Activated T-cell treated with anti-CD3 and anti-CD28 coated beads, Interleukin-2, amount 50 U/mL, for 48 hours (primary cell): ENCODE data around the gene DUSP6.

ENCODE experiments used
- DNase-seq, 2 experiments: peaks; one replicate each; pipeline ENCODE4 v3.0.0-alpha.2; 2020

Gene DUSP6

DNA sequence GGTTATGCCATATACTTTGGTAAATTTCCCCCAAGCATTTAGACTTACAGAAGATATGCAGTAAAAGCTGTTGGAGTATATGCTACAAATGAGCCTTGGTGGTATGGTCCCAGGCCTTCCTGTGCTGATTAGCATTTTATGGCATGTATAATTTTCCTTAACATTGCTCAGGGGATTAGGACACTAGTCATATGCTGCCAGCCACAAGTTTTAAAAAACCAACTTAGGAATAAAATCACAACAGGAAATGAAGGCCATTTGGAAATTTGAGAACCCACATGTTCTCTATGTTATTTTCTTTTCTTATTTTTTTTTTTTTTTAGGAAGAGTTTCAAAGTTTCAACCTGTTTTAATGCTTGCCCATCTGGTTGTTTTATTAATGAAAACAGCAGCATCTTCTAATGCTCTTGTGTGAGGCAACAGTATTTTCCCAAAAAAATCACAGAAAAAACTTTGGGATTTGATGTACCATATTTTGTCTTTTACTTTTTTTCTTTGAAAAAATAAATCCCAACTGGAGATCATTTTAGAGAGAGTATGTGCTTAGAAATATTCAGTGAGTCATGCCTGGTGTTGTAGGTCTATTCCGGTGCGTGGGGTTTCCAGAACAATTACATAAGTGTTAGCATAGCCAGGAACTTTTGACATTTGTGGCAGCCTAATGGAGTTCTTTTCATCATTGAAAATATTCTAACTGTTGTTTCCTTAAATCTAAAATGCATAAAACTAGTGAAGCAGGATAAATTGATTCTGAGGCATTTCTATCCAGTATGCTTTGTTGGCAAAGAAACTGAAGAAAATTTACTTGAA lies 21.7 kb upstream of the DUSP6 start:
- DNase-seq: no peak

DNA sequence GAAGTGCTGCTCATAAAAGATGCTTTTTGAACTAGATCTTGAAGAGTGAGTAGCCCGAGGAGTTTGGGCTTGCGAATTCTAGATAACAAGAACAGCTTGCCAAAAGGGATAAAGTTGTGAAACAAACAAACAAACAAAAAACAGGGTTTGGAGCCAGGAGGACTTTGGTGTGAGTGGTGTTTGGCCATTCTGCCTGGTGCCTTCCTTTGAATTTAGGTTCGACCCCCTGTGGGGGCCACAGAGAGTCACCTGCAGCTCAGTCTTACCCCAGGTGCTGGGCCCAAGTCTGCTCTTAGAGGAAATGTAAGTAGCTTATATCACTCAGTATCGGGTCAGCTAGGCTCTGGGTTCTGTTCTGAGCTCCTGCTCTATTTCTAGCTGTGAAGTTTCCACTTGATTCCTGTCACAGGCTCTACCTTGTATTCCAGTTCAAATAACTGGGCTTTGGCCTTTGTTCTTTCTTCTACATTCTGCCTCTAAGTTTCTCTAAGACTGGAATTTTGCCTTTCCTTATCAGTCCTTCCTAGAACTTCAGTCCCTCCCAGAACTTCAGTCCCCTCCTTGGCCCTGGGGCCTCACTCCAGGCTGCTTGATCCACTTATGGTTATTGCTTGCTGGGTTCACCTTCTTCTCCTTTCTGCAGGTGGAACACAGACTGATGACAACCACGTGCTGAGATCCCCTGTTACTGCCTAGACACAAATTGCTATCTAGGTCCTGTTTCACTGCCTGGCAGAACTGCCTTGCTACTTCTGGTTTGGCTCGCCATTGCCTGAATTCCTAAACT lies 20.5 kb upstream of the DUSP6 start:
- DNase-seq: no peak

DNA sequence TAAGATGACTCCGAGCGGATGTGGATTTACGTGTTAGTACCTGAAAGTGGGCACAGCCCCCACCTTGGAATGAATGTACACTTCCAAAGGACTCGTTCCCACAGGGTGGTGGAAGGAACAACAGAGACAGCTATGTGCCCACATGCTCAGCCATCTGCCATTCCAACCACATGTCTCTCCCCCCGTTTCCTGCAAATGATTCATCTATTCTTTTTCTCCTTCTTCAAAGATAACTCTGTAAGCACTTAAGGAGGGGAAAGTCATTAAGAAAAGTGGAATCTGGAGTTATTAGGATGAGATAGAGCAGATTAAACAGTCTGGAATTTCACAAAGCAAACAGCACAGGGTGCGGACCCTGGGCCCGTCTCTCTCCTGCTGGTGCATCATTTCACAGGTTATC lies 18.5 kb upstream of the DUSP6 start:
- no peak for DNase-seq

DNA sequence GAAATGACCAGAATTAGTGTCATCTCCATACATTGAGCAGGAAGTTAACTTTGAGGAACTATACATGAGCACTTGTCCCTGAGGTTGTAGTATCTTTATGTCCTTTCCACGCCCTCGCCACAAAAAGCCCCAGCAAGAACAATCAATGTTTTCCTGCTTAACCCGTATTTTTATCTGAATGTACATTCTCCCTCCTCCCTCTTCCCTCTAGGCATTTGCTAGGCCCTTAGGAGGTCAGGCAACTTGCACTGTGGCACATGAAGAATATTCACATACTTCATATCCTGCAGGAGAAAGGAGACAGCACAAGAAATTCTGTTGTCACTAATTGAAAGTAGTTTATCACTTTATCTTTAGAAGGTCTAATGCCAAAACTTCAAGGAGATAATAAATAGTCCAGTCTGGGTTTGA lies 18.1 kb upstream of the DUSP6 start:
- DNase-seq: no peak

DNA sequence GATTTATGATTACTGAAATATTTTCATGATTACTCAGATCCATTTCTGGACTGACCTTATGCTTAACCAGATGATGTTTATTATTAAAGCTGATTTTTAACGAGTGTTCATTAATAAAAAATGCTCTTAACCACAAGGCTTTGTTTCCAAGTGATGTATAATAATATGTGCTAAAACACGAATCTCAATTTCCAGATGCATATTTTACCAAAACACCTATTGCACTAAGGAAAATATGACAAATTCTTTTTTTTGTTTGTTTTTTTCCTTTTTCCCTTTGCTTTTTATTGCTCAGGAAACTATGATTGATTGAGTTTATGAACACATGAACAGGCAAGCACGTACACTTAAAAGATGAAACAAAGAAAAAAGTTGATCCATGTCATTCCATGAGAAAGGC lies 16.9 kb upstream of the DUSP6 start:
- no peak for DNase-seq

DNA sequence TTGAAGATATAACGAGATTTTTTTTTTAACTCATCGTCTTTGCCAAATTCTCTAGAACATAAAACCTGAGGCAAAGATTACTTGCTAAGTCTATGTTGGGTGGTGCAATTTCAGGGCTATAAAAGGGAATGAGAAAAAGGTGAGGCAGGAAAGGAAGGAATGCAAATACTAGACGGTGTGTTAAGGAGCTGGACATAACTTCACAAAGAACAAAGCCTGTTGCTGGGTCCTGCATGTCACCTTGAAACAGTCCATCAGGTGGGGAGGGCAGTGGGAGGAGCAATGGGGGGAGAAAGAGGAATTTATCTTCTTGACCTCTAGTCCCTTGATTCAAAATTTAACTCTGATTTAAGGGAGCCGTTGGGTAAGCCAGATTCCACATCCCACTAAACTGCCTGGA lies 16.1 kb upstream of the DUSP6 start:
- no peak for DNase-seq

DNA sequence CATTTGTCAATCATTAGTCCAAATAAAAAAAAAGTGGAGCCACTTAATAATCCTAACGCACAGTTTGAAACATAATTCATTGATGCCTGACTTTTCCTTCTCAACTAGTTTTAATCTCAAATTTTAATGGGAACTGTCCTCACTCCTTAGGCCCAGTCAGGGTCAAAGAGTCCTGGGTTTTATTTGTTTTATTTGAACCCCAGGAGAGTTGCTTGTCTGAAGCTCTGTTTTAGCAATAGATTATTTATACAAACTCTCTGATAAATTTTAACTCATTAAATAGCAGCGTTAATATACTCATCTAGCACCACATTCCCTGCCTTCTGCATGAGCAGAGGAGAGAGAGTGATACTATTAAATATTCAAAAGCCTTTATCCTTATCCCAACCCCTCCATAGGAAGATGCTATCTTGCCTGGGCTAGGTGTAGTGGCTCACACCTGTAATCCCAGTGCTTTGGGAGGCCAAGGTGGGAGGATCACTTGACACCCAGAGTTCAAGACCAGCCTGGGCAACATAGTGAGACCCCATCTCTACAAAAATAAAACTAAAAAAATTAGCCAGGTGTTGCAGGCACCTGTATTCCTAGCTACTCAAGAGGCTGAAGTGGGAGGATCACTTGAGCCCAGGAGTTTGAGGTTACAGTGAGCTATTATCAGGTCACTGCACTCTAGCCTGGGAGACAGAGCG lies 14.5 kb upstream of the DUSP6 start:
- no peak for DNase-seq

DNA sequence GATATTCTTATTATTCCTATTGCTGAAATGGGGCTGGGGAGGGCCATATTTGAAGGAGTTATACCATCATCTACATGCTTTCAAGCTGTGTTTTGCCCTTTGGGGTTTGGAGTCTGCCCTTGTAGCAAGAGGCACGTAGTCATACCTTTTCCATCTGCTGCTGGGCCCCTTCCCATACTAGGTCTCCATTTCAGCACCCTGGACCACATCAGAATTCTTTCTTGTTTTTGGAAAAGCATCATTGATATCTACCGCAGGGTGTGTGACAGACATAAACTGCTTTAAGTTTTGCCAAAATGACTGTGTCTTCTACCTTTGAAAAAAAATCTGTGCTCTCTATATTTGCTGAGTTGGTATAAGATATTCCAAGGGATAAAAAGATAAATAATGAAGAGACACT lies 12.3 kb upstream of the DUSP6 start:
- DNase-seq: no peak

DNA sequence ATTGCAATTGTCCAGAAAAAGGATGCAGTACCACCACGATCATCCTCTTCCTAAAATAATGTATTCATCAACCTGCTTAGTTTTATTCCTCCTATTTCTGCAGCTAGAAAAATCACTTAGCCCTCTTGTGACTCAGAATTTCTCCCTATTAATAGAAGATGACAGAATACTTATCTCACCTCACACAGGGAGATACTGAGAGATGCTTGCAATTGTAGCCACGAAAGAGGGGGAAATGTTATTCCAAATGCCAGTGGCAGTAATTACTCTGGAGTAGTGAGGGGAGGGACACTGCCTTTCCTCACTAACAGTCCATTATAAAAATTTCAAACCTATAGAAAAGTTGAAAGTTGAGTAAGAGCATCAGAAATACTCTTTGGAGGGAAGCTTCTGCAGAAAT lies 11.8 kb upstream of the DUSP6 start:
- no peak for DNase-seq

DNA sequence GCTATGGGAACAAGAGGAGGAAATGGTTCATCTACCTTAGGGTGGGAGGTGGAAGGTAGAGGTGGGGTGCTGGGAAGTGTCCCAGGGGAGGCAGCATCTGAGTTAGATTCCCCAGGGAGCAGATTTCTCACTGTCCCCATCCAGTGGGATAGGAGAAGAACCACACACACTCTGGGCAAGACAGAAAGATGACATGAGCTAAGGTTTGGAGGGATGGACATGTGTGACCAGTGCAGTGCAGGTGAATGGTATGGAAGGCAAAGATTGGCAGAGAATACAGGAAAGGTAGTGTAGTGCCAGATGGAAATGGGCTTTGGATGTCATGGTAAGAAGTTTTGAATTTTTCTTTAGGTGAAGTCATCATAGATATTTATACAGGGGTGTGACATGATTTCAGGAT lies 11.3 kb upstream of the DUSP6 start:
- no peak for DNase-seq

DNA sequence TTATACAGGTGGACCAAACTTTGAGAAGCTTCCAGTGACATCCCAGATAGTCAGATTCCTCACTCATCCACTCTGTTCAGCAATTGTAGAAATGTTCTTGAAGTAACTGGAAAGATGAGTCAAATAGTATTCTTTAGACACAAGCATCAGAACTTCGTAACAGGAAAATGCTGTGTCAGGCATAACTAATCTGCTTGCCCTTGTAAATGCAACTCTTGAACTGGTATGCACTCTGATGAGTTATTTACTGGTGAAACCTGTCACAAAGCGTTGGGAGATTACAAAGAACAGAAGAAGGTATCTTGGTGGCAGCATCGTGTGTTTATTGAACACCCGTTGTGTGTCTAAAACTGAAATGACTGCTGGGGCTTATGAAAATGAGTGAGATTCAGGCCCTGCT lies 10.8 kb upstream of the DUSP6 start:
- no peak for DNase-seq

DNA sequence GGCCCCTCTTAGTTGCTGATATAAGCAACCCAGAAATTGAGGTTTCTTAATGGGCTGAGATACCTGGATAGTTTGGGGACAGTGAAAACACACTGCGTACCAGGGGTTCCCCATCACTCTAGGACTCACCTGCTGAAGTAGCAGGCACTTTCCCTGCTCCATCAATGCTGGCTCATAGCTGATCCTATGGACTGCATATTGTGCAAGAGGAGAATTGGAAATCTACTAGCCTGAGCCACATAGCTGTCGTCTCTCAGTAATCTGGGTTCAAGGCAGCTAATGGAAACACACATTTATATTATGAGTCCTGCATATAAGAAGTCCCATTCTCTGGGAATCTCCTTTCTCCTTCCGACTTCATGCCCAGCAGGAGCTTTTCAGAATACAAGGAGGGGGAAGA lies 7.3 kb upstream of the DUSP6 start:
- no peak for DNase-seq

DNA sequence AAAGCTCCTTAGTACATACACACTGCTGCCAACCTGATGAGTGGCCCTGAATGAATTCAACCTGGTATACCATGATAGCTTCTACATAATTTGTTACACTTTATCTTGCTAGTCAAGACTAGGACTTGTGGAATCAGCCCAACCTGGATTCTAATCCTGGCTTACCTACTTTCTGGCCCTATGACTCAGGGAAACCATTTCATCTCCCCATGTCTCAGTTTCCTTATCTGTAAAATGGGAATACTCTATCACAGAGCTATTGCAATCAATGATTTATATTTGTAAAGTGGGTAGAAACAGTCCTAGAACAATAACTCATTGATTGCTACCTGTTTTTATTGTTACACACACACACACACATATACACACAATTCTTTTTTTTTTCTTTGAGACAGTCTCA lies 6.5 kb upstream of the DUSP6 start:
- DNase-seq: no peak

DNA sequence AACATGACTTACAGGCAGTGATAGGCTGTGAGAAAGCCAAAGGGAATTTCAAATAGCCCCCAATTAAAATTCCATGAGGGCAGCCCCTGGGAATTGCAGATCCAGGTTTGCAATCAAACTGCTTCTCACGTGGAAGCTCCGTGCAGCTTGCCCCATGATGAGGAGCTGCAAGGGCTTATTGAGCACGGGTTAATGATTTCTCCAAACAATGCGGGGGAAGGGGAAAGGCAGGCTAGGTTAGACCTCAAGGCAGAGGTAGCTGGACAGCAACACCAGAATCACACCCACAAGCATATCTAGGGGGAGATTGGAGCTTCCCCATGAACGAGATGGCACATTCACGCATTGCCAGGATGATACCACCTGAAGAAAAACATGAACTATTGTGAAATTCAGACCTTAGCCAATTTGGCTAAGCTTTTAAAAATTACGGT lies 5.0 kb upstream of the DUSP6 start:
- no peak for DNase-seq

DNA sequence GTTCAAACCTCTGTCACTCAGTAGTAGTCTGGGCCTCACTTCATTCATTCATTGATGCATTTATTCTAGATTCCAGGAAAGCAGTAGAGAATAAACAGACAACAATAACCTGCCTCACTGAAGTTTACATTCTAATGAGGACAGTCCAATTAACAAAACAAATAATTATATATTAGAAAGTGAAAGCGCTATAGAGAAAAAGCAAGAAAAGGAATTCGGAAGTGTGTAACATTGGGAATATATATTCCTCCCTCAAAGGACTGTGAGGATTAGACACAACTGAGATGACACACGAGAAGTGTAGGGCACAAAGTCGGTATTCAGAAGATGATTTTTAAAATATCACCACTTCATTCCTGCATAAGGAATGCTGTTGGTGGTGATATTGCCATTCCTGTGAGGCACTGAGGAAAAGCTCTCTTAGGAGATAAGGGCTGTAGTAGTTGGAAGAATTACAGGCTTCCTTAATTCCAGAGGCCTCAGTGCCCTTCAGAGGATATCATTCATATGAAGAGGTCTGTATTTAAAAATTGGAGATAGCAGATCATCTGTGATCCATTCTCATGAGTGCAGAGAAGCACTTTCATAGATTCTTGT lies 3.9 kb upstream of the DUSP6 start:
- no peak for DNase-seq

DNA sequence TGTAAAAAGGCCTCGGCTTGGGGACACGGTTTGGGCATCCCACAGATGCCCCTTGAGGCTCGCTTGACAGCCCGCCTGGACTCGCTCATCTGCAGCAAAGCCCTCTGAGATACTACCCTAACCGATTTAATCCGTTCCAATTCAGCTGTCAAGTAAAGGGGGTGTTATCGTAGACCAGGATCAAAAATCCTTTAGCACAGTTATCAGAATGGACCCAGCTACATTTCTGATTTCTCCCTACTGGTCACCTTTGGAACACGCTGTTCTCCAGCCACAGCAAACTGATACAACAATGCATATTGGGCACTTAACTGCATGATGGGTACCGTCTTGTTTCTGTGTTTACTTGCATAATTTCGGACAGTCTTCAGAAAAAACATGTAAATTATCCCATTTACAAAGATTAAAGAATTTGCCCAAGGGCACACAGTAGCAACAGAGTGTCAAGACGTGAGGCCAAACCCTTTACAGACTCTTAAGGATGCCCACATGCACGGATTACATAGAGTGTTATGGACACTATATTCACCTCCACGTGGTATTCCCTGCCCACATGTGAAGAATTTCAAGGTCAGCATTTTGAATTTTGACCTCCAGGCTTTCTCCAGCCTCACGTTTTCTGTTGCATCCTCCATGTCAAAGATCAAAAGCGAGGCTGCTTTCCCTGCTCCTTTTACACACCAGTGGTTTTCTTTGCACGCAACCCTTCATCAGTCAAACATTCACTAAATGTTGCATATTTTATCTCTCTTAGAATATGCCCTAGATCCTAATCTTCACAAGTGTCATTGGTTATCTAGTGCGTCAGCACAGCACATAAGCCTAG lies 3.2 kb upstream of the DUSP6 start:
- no peak for DNase-seq

DNA sequence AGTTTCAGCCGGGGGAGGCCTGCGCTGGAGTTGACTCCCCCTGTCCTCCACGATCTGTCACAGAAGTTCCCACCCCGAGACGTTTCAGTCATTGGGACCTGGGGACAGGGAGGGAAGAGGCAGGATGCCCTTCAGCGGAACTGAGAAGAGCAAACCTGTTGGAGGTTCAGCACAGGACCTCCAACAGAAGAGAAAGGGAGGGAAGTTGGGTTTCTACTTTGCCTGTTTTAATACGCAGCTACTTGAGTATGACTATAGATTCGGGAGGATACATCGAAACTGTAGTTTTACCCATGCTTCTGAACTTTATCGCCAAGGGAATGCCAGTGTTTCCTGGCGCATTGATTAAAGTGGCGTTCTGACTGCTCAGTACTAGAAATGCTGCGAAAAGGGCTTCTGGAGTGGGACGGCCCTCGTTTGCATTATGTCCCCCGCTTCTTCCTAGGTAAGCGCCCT lies 2.3 kb upstream of the DUSP6 start:
- no peak for DNase-seq

DNA sequence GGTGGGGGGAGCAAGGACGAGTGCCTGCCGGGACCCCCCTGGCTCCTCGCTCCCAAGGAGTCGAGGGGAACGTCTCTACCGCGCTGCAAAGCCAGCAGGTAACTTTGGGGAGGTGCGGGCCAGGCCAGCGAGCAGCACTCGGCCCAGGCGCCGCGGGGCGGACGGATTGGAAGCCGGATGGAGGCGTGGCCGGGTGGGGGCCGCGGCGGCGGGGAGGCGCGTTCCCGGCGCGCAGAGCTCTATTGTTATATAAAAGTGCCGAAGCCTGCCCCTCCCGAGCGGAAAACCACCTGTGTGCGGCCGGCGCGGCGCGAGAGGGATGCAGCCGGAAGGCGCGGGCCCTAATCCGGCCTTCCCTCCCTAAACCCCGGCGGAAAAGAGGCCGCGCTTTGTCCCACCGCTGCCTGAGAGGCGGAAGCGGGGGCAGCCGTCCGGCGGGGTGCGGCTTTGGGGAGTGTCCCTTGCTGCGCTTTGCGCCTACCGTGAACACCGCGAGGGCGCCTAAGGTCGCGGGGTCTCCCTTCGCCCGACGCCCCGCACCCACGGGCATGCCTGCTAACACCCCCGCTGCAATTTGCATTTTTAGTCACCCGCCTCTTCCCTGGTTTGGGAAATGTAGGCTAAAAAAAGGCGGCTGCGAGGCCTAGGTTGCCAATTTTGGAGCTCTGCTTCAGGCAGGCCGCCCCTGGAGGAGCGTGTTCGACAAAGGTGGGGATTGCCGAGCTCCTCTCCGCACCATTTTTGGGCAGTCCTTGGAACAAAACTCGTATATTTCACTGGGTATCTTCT lies 1.7 kb upstream of the DUSP6 start:
- peak; percentile 84 to 88 for DNase-seq

DNA sequence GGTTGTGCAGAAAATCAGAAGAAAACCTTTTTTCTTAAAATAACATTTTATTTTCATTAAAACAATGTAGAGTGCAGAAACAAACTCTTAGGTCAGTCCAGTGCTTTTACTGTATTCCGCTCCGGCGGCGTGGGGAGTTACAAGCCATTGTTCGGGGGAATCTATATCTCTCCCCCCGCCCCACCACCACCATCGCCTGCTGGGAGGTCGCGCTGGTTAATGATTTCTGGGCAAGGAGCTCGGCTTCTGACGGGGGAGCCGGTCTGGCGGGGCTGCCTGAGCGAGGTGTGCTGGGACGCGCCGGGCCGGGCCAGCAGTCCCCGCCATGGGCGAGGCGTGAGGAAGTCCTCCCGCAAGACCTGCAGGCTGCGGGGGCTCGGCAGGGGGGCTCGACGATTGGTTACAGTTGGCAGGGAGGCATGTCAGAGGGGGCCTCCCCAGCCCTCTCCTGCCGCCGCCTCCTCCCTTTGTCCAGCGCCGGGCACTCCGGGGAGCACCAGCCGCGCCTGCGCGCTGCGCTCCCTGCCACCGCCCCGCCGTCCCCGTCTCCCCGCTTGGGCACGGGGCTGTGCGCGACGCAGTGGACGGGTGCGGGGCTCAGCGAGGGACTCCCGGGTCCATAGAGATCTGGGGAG lies 1.0 kb upstream of the DUSP6 start:
- DNase-seq: peak; percentile 75 to 81

DNA sequence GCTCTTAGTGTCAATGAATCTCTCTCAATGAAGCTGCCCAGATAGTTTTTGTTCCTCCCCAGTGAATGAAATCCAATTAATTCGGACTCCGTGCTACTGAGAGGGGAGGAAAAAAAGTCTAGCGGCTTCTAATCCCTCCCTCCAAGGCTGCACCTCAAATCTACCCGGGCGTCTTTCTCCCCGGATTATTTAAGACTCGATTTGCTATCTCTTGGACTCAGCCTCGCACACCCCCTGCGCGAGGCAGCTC lies 134 bp downstream of the DUSP6 start:
- no peak for DNase-seq

DNA sequence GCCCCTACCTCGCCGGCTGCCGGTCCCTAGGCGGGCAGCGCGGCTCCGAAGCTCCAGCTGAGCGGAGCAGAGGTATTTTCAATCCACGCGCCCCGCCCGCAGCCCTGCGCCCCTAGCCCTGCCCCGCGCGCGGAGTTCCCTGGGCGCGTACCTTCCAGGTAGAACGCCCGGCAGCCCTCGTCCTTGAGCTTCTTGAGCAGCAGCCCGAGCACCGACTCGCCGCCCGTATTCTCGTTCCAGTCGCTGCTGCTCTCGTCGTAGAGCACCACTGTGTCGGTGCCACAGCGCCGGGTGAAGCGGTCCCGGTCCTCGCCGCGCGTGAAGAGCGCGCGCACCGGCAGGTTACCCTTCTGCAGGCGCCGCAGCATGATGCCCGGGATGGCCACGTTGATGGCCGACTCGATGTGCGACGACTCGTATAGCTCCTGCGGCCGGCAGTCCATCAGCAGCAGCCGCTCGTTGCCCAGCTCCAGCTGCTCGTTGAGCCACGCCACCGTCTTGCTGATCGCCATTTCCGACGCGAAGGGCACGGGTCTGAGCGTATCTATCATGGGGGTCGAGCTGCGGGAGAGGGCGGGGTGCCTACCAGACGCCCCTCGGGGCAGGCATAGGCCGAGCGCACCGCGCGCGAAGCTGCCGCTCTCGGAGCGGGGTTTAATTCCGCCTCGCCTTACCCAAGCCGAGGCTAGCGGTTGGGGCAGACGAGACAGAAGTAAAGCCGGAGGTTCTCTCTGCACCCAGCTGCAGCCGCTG lies 636 bp downstream of the DUSP6 start:
- DNase-seq: peak; percentile 65 to 72
